GM21447 (cell line): ENCODE data around the gene ZBTB7C.
A peak's percentile ranks its signal among the peaks of the same experiment; 100 is the strongest.

Source experiments
- ATAC-seq: cut with Tn5 transposase; IDR thresholded peaks from one replicate; pipeline ENCODE4 v1.9.1; 2021; ENCODE audit not compliant: unreplicated experiment

Gene ZBTB7C

DNA sequence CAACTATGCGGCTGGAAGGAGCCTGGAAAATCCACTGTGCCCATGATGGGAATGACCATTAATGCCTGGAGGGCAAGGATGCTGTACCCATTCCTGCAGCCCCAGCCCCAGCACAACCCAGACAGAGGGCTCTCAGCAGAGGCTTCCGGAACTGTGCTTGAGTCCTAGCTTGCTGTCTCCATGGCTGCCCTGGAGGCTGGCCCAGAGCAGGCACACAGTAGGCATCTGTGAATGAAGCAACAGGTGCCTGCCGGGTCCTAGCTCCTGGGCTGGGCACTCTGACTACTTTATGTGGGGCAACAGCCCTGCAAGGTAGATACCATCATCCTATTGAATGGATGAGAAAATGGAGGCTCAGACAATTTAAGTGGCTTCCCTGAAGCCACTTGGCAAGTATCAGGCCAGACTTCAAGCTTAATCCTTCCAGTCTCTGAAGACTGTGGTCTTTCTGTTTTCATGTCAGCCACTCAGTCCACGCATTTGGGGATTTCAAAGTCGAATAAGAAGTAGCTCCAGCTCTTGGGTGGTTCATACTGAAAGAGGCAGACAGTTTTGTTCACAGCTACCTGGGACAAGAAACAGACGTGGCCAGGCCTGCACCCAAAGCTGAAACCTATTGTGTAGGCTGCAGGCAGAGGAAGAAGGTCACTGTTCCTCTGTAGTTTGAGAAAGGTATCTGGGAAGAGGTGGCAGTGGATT lies 237.5 kb downstream of the ZBTB7C start:
- ATAC-seq: no peak

DNA sequence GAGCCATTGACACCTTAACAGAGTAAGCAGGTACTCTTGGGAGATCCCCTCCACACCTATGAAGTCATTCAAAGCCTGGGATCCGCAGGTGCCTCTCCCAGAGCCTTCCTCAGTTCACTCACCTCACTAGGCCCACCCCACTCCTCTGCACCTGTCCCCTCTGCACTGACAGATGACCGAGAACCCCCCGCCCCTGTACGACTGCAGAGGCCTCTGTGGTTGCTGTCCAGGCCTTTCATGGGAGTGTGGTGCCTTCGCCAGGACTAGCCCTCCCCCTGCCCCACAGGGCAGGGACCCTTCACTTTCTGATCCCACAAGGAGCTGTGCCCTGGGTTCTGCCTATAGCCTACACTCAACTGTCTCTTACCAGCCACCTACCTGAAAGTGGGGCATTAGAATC lies 238.5 kb downstream of the ZBTB7C start:
- ATAC-seq: no peak

DNA sequence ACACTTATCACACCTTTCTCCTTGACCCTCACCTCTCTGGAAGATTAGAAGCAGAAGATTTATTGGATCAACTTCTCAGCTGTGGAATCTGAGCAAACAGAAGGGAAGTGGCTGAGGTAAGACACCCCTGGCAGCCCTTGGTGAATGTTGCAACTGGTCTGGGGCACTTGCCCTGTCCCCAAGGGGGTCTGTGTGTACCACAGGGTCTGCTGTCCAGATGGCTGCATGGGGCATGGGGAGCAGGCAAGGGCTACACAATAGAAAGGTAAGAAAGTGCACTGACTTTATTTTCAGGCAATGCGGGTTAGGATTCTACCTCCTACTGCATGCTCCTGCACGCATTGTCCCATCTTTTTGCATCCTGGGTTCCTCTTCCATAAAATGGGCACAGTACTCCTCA lies 240.3 kb downstream of the ZBTB7C start:
- ATAC-seq: no peak

DNA sequence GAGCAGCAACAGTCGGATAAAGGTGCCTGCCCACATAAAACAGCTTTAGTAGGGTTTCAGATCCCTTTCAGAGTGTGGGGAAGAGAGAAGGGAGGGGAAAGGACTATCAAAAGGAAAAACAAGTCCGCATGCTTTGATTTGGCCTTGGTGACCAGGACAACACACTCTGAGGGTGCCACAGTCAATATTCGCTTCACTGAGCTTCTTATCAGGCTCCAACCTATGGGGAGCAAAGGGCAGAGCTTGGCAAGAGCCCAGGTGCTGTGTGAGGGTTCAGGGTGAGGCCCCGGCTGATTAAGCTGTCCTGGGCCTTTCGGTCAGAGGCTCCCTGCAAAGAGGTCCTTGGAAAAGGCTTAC lies 241.3 kb downstream of the ZBTB7C start:
- ATAC-seq: no peak

DNA sequence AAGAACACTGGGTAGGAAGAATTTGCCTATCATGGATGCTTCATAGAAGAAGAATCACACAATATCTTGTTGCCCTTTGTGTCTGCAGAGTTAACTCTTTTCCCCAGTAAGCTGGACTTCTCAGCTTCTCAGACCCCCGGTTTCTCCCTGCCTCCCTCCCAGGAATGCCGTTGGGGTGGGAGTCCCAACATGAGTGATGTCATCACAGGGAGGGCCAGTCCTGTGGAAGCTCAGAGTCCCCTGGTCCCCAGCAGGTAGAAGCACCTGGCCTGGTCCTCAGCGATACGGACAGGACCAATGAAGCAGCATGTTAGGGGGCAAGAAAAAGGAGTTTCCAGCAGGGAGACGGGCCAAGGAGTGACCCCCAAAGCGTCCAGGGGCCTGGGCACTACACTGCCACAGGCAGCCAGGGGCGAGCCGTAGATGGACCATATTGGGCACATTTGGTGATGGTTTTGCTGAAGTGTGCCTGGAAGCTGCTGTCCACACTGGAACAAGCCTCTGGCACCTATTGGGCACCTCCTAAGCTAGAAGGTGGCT lies 242.8 kb downstream of the ZBTB7C start:
- no peak for ATAC-seq

DNA sequence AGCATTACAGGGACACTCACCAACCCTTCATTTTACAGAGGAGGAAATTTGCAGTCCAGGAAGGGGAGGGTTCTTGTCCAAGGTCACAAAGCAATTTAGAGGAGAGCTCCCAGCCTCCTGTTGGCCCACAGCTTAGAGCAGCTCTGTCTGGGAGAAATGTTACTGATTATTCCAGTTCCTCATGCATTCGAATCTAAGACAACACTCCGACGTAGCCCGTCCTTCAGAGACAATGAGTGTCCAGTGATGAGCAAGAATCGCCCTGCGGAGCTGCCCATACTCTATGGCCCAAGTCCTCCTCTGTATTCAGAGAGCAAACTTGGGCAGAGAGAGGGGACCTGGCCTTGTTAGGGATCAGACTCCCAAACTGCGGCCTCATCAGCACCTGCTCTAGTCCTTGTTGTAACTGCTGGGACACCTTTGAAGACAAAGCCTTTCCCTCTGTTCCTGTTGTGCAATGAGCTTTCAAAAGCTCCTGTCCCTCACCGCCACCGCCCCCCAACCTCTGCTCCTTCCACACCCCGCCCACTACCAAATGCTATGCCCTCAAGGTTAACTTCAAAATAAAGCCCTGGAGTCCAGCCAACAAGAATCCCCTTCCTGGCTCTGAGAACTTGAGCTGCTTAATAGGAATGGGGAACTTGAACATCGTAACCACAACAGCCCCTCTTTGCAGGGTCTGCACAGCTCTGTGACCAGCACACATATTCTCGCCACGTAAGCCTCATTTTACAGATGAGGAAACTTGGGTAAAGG lies 243.9 kb downstream of the ZBTB7C start:
- no peak for ATAC-seq

- no peak for ATAC-seq
These were observed 244.5 kb downstream of the ZBTB7C start for GRCh38 chr18:48164701-48165100.

DNA sequence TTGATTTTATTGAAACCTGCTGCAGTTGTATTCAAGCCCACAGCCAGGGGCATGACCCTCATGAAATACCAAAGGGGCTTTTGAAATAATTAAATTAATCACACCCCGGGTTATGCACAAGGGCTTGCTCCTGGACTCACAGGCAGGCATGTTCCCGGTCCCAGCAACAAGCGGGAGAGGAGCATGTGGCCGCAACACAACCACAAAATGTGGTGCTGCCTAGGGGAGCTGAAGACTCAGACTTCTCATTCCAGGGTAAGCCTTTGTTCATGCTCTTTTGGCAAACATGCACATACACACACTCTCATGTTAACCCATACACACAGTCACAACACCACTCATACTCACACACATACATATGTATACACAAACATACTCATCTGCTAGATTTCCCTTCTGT lies 245.1 kb downstream of the ZBTB7C start:
- no peak for ATAC-seq

GRCh38 chr18:48163738-48164115 lies 245.5 kb downstream of the ZBTB7C start:
- no peak for ATAC-seq

- no peak for ATAC-seq
These were observed 246.0 kb downstream of the ZBTB7C start for GRCh38 chr18:48162956-48163737.

GRCh38 chr18:48161911-48162698 lies 247.1 kb downstream of the ZBTB7C start:
- no peak for ATAC-seq

GRCh38 chr18:48161191-48161910 lies 247.8 kb downstream of the ZBTB7C start:
- ATAC-seq: peak; percentile 85

GRCh38 chr18:48160622-48161021 lies 248.6 kb downstream of the ZBTB7C start:
- no peak for ATAC-seq

- ATAC-seq: no peak
These were observed 249.4 kb downstream of the ZBTB7C start for GRCh38 chr18:48159816-48160215.

DNA sequence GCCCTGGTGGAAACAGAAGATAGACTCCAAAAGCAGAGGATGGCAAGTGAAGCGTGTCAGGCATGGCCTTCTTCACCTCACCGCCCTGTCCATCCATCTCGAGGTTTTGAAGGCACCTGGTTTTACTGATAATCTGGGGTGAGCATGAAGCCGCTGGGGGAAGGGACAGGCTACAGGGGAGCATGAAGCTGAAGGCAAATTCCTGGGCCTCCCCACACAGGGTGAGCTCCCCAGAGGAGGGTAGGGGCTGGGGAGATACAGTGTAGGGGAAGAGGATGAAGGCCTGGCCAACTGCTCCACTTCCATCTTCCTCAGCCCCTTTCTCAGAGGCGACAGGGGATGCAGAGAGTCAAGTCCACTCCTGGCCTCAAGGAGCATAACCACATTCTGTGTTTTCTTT lies 250.5 kb downstream of the ZBTB7C start:
- ATAC-seq: no peak

DNA sequence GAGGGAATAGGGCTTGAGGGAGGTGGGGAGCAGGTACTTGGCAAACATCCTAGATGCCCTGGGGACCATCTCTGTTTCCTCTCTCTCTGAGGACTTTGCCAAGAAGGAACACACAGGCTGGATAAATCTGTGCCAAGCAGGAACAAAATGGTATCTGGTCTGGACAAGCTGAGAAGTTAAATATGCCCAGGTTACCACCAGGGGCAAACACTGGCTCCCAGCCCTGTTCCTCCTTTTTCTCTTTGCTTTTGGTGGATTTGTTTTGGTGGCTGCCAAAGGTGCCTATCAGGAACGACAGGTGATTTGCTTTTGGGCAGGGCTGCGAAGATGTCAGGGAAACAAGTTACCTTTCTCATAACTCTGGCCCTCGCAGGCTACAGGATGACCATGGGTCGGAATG lies 251.2 kb downstream of the ZBTB7C start:
- no peak for ATAC-seq

- ATAC-seq: no peak
These were observed 253.3 kb downstream of the ZBTB7C start for GRCh38 chr18:48155856-48156255.

- no peak for ATAC-seq
These were observed 254.4 kb downstream of the ZBTB7C start for GRCh38 chr18:48154828-48155227.

DNA sequence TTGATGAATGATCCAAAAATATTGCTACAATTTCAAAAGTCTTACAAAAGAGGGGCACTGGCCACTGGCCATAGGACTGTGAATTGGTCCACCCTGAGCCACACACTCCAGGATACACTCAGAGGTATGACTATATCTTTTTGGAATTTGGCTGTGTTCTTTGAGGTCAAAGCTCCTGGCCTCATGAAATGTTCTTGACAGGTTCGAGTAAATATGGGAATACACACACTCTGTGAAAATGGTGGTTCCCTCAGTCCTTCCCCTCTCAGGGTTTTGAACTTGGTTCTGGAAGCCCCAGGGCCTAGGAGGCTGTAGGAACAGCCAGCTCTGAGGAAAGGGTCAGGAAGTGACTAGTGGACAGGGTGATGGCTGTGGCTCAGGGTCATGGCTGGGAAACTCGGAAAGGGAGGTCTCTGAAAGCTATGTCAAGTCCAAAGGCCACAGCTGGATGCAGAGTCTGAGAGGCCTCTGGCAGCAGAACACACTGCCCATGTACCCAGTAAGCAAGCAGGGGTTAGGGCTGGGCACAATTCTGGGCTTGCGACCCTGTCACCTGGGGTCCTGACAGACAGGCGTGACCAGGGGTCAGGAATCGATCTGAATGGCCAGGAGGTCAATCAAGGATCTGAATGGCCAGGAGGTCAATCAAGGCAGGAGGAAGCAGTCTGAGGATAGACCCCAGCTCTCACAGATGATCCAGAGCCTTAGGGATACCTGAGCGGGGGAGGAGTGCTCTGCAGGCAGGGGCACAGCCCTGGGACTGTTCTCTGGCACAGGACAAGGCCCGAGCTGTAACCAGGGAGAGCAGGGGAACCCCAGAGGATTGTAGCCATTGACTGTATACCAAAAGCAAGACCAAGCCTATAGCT lies 255.3 kb downstream of the ZBTB7C start:
- ATAC-seq: no peak
